HTR-8/SVneo (cell line): ENCODE results near the gene GCSAML.

Experiments
- DNase-seq: peaks from one replicate; pipeline ENCODE4 v3.0.0; 2011; ENCODE audit warnings: low spot score, mixed read lengths; ENCODE audit not compliant: insufficient read length
- FAIRE-seq: peaks from 2 replicates; lab custom pipeline; 2011; peaks lifted over from hg19 to GRCh38; lab: Jason Lieb, UNC

The GCSAML gene

DNA sequence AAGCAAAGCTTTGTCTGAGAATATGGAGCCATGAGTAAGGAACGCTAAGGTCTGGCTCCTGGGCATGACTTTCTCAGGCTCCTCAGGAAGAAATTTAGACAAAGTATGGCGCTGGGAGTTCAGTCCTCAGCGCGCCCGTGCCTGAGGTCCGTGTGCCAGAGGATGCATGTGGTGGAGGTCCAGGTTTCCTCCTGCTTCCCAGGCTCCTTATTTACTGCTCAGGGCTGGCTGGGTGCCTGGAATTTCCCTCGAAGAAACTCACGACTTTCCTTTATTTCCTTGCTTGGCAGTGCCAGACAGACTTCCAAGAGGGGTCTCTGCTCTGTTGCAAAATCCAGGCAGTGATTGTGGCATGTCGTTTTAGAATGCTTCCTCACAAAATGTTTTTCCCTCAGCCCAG is 13.3 kb downstream of the GCSAML start:
- FAIRE-seq (no peak), DNase-seq (no peak)

DNA sequence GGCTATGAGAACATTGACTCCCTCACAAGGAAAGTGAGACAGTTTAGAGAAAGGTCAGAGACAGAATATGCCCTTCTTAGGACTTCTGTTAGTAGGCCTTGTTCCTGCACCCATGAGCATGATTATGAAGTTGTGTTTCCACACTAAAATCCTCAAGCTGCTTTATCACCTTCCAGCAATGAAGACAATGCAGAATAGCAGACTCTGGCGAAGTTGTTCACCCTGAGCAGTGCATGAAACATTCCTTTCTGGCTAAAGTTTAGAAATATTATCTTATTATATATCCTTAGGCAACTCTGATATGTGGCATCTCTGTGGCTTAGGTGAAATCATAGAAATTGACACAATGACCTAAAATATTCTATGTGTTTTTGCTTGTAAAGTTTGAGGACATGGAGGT is 25.3 kb downstream of the GCSAML start:
- no peak for FAIRE-seq
- DNase-seq, result no peak

- FAIRE-seq, result no peak
- DNase-seq, result no peak
Measured at GRCh38 chr1:247574664-247575063, 25.7 kb downstream of the GCSAML start.

DNA sequence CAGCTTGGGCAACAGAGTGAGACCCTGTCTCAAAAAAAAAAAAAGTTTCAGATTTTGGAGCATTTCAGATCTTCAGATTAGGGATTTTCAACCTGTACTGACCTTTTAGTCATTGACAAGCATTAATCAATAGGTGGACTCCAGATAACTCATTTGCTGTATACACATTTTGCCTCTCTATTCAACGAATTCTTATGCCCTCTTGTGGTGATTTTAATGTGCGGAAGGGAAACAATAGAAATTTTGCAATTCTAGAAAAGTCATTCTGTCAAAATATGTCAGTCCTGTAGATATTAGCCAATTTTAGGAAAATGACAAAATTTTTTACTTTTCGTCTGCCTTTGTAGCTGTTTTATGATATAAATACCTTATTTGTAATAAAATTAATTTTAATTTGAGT is 27.6 kb downstream of the GCSAML start:
- no peak for FAIRE-seq
- DNase-seq, result peak; percentile 37

DNA sequence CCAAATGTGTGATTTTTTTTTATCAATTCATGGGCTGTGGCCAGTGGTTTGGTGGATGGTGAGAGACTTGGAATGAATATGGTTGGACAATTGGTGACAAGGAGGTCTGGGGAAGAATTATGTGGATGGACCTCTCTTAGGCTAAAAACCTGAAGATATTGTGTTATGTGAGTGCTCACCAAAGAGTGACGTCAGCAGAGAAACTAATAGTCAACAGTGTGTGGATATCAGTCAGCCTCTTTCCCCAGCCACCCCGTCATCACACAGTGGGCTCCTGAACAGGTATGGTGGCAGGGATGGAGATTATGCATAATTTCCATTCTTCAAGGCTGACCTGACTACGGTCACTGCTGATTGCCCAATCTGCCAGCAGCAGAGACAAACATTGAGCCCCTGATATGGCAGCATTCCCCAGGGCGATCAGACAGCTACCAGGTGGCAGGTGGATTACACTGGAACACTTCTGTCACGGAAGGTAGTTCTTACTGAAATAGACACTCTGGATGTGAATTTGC is 30.1 kb downstream of the GCSAML start:
- FAIRE-seq, result peak; percentile 52
- no peak for DNase-seq

GRCh38 chr1:247588060-247588459 is 39.1 kb downstream of the GCSAML start, which contains the start of gene OR2G2:
Gene OR2G2, plus strand, starts transcription at chr1:247588360. Its CDS starts 0 bp downstream, at chr1:247588360.
- FAIRE-seq, result no peak
- DNase-seq, result no peak

- DNase-seq (no peak), FAIRE-seq (no peak)
Measured at GRCh38 chr1:247605286-247605685, 56.4 kb downstream of the GCSAML start, which contains the start of gene OR2G3. Gene OR2G3, plus strand, starts transcription at chr1:247605586. Its CDS starts 0 bp downstream, at chr1:247605586.

DNA sequence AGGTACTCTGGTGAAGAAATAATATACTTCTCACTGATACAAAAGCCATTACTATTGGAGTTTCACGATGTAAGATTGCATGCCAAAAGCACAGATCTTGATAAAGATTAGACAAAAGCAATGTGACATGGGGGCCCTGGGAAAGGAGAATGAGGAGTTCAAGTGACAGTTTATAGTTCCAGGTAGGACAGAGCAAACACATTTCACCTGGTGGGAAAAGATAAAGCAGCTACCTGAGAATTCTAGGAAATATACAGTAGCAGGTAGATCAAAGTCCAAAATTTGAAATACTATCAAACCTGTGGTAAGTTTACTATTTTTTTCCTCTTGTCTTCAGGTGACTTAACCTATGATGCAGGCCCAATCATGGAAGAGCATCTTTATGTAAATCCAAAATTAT is 64.5 kb downstream of the GCSAML start:
- DNase-seq (no peak), FAIRE-seq (no peak)

DNA sequence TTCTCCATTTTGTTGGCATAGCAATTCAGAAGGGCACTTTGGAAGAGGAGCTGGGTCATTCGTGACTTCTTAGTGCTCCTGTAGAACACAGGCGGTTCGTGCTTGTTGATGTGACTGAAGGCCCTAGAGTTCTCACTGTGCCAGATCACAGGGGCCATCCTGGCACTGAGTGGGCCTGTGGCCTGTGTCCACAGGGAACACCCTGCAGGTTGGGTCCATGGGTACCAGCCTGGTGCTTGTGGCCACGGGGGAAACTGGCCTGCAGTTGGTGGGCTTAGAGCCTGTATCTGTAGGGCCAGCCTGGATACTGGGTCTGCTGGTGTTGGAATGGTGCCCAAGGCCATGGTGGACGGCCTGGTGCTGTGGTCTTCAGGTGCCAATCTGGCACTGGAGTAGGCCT is 65.7 kb downstream of the GCSAML start:
- DNase-seq (no peak), FAIRE-seq (no peak)
